Measurements from ENCODE around the gene USB1. TPM values are rescaled to one million over a fixed set of nuclear protein-coding genes. Genes with fewer than 3 reads are reported as not detected.

Gene USB1
- total RNA-seq, 1 donor from 2014 or later = 39.7 TPM

- no peak for DNase-seq (ENCODE audit: extremely low spot score, unreplicated experiment)
- no peaks in the 10 kb centered on the region for H3K9me3 Mint-ChIP-seq
- H3K4me3 Mint-ChIP-seq = no peak overlapping the region
- H3K27me3 Mint-ChIP-seq = no peaks in the 10 kb centered on the region
- no peak overlapping the region for H3K27ac Mint-ChIP-seq
- H3K4me1 Mint-ChIP-seq (ENCODE audit: unreplicated experiment) = peaks cover 9% of the 10 kb centered on the region
- TF ChIP-seq CTCF (conservative IDR thresholded peaks at IDR 0.05) = no peak
- peaks cover 15% of the 10 kb centered on the region for H3K36me3 Mint-ChIP-seq
Measured at GRCh38 chr16:58012481-58012880, 11.3 kb downstream of the USB1 start.

GRCh38 chr16:58013201-58013956, 12.2 kb downstream of the USB1 start:
- no peak overlapping the region for H3K4me3 Mint-ChIP-seq
- H3K27me3 Mint-ChIP-seq = no peaks in the 10 kb centered on the region
- DNase-seq (ENCODE audit: extremely low spot score, unreplicated experiment) = no peak
- TF ChIP-seq CTCF (conservative IDR thresholded peaks at IDR 0.05) = no peak
- peaks cover 9% of the 10 kb centered on the region for H3K4me1 Mint-ChIP-seq (ENCODE audit: unreplicated experiment)
- H3K9me3 Mint-ChIP-seq = no peaks in the 10 kb centered on the region
- no peak overlapping the region for H3K27ac Mint-ChIP-seq
- peaks cover 15% of the 10 kb centered on the region for H3K36me3 Mint-ChIP-seq

- Mint-ChIP-seq H3K36me3 (no peaks in the 10 kb centered on the region), H3K4me1 (ENCODE audit: unreplicated experiment) (peaks cover 5% of the 10 kb centered on the region), H3K4me3 (no peak overlapping the region), H3K27me3 (no peaks in the 10 kb centered on the region), H3K9me3 (no peaks in the 10 kb centered on the region), H3K27ac (no peak overlapping the region)
- no peak for DNase-seq (ENCODE audit: extremely low spot score, unreplicated experiment)
- no peak for TF ChIP-seq CTCF (conservative IDR thresholded peaks at IDR 0.05)
Measured at GRCh38 chr16:58016840-58017446, 15.7 kb downstream of the USB1 start.

GRCh38 chr16:58018803-58019202, 17.6 kb downstream of the USB1 start:
- H3K4me3 Mint-ChIP-seq = no peak overlapping the region
- peaks cover 12% of the 10 kb centered on the region for H3K4me1 Mint-ChIP-seq (ENCODE audit: unreplicated experiment)
- DNase-seq (ENCODE audit: extremely low spot score, unreplicated experiment) = no peak
- H3K27me3 Mint-ChIP-seq = peaks cover 9% of the 10 kb centered on the region
- H3K36me3 Mint-ChIP-seq = no peaks in the 10 kb centered on the region
- peak; percentile 16 for TF ChIP-seq CTCF (conservative IDR thresholded peaks at IDR 0.05)
- H3K9me3 Mint-ChIP-seq = no peaks in the 10 kb centered on the region
- no peak overlapping the region for H3K27ac Mint-ChIP-seq

GRCh38 chr16:58019866-58020538, 18.8 kb downstream of the USB1 start:
- Mint-ChIP-seq H3K27ac (no peak overlapping the region), H3K4me3 (no peak overlapping the region), H3K27me3 (peaks cover 21% of the 10 kb centered on the region), H3K9me3 (no peaks in the 10 kb centered on the region), H3K36me3 (no peaks in the 10 kb centered on the region), H3K4me1 (ENCODE audit: unreplicated experiment) (peaks cover 17% of the 10 kb centered on the region)
- DNase-seq (ENCODE audit: extremely low spot score, unreplicated experiment) = no peak
- TF ChIP-seq CTCF (conservative IDR thresholded peaks at IDR 0.05) = no peak
